GM23338 (cell line): Measurements from ENCODE around the gene NCAPD2. TPM values are rescaled to one million over a fixed set of nuclear protein-coding genes. Genes with fewer than 3 reads are reported as not detected.

Experiments
- ATAC-seq: fragments of 200-7000 bp; cut with Tn5 transposase; 3 replicates; pipeline ENCODE4 v1.9.1; 2020
- DNase-seq: peaks from one replicate; pipeline ENCODE4 v3.0.0-alpha.2; 2015; ENCODE audit warnings: low spot score
- H2AFZ ChIP-seq: fragments of 200-600 bp; sonication (generic); 2 replicates; pipeline ENCODE4 v1.8.0; 2016; ENCODE audit warnings: antibody characterized with exemption, mild to moderate bottlenecking, moderate library complexity
- H3F3A ChIP-seq: fragments of 200-600 bp; sonication (generic); replicated peaks from 2 replicates; pipeline ENCODE4 v1.8.0; 2017; ENCODE audit warnings: antibody characterized with exemption, mixed run types, low read depth
- H3K27ac ChIP-seq: fragments of 200-600 bp; sonication (generic); 2 replicates; pipeline ENCODE4 v1.6.1; 2016; ENCODE audit warnings: low read depth
- H3K27me3 ChIP-seq: fragments of 200-600 bp; sonication (generic); 2 replicates; pipeline ENCODE4 v1.8.0; 2016; ENCODE audit warnings: mild to moderate bottlenecking, mixed run types, moderate library complexity; ENCODE audit not compliant: insufficient read depth
- H3K36me3 ChIP-seq: fragments of 200-600 bp; sonication (generic); 2 replicates; pipeline ENCODE4 v1.8.0; 2016; ENCODE audit warnings: mild to moderate bottlenecking; ENCODE audit not compliant: insufficient read depth
- H3K4me1 ChIP-seq: fragments of 200-600 bp; sonication (generic); 2 replicates; pipeline ENCODE4 v1.8.0; 2016; ENCODE audit warnings: mild to moderate bottlenecking, moderate library complexity; ENCODE audit not compliant: insufficient read depth
- H3K4me2 ChIP-seq: fragments of 200-600 bp; sonication (generic); 2 replicates; pipeline ENCODE4 v1.7.1; 2017; ENCODE audit warnings: mixed run types
- H3K4me3 ChIP-seq: fragments of 200-600 bp; sonication (generic); 2 replicates; pipeline ENCODE4 v1.6.1; 2016; ENCODE audit warnings: mixed run types
- H3K79me2 ChIP-seq: fragments of 200-600 bp; sonication (generic); replicated peaks from 2 replicates; pipeline ENCODE4 v1.8.0; 2017; ENCODE audit warnings: mild to moderate bottlenecking; ENCODE audit not compliant: insufficient read depth
- H3K9me2 ChIP-seq: fragments of 200-600 bp; sonication (generic); 2 replicates; pipeline ENCODE4 v1.8.0; 2017; ENCODE audit not compliant: insufficient read depth
- H4K20me1 ChIP-seq: fragments of 200-600 bp; sonication (generic); replicated peaks from 2 replicates; pipeline ENCODE4 v1.8.0; 2017; ENCODE audit warnings: mild to moderate bottlenecking; ENCODE audit not compliant: insufficient read depth
- H3K27ac Mint-ChIP-seq: 2 replicates; pipeline ENCODE4 v1.8.0; 2020; ENCODE audit warnings: inconsistent platforms, mild to moderate bottlenecking, moderate library complexity, mixed read lengths
- H3K27me3 Mint-ChIP-seq: 3 replicates; pipeline ENCODE4 v1.8.0; 2022; ENCODE audit warnings: low read depth, mild to moderate bottlenecking, moderate library complexity, mixed read lengths, inconsistent platforms; ENCODE audit not compliant: insufficient read depth, poor library complexity
- H3K36me3 Mint-ChIP-seq: 3 replicates; pipeline ENCODE4 v1.8.0; 2021; ENCODE audit warnings: low read depth, mild to moderate bottlenecking, inconsistent platforms, moderate library complexity, mixed read lengths
- H3K4me1 Mint-ChIP-seq: 3 replicates; pipeline ENCODE4 v1.8.0; 2020; ENCODE audit warnings: mild to moderate bottlenecking, inconsistent platforms, mixed read lengths
- H3K4me3 Mint-ChIP-seq: 3 replicates; pipeline ENCODE4 v1.8.0; 2021; ENCODE audit warnings: moderate library complexity, mild to moderate bottlenecking, inconsistent platforms, mixed read lengths
- H3K9me3 Mint-ChIP-seq: 3 replicates; pipeline ENCODE4 v1.8.0; 2020; ENCODE audit warnings: moderate library complexity, mild to moderate bottlenecking, inconsistent platforms, mixed read lengths
- CREB1 ChIP-seq: fragments of 250-450 bp; sonication (Bioruptor Pico); IDR thresholded peaks from 2 replicates; pipeline ENCODE4 v1.5.0; 2020; ENCODE audit warnings: low read depth, mild to moderate bottlenecking, moderate library complexity
- ETS1 ChIP-seq: IDR thresholded peaks from 2 replicates; pipeline ENCODE4 v1.6.1; 2016; ENCODE audit warnings: antibody characterized with exemption
- EZH2 ChIP-seq: fragments of 200-600 bp; sonication (generic); IDR thresholded peaks from one replicate; pipeline ENCODE4 v1.8.0; 2017; ENCODE audit warnings: antibody characterized with exemption, mild to moderate bottlenecking, low read depth; ENCODE audit not compliant: unreplicated experiment
- EZH2phosphoT487 ChIP-seq: fragments of 200-600 bp; sonication (generic); IDR thresholded peaks from one replicate; pipeline ENCODE4 v1.8.1; 2018; ENCODE audit warnings: antibody characterized with exemption; ENCODE audit not compliant: unreplicated experiment
- JUNB ChIP-seq: IDR thresholded peaks from one replicate; pipeline ENCODE4 v1.6.1; 2016; ENCODE audit warnings: antibody characterized with exemption; ENCODE audit not compliant: unreplicated experiment
- NANOG ChIP-seq: IDR thresholded peaks from 2 replicates; pipeline ENCODE4 v1.6.1; 2016; ENCODE audit warnings: antibody characterized with exemption, borderline replicate concordance
- POLR2AphosphoS5 ChIP-seq: IDR thresholded peaks from 2 replicates; pipeline ENCODE4 v1.6.1; 2016; ENCODE audit warnings: antibody characterized with exemption, low read depth
- STAT1 ChIP-seq: IDR thresholded peaks from one replicate; pipeline ENCODE4 v1.6.1; 2016; ENCODE audit warnings: antibody characterized with exemption; ENCODE audit not compliant: unreplicated experiment
- ZNF114 ChIP-seq: fragments of 250-450 bp; sonication (Bioruptor Pico); IDR thresholded peaks from 2 replicates; pipeline ENCODE4 v1.5.0; 2020; ENCODE audit warnings: mild to moderate bottlenecking, moderate library complexity
- ZNF331 ChIP-seq: fragments of 250-450 bp; sonication (Bioruptor Pico); IDR thresholded peaks from 2 replicates; pipeline ENCODE4 v1.5.0; 2020; ENCODE audit warnings: low read depth, mild to moderate bottlenecking, moderate library complexity
- polyA plus RNA-seq: library from polyadenylated mRNA; unstranded; fragments of >200 nt; fragmentation: Nextera tagmentation; extraction: Ambion mirVana; gene quantifications from 2 replicates; pipeline ENCODE4 v1.2.1, GENCODE V29; 2016
- total RNA-seq: library from RNA; depleted of rRNA; stranded (reverse); fragments of >200 nt; shearing (Covaris generic); gene quantifications from 2 replicates; pipeline ENCODE4 v1.2.3, GENCODE V29; 2014
- TF ChIP-seq, protein P1 (sequence below), 2 experiments: fragments of 200-600 bp in 1 of 2; sonication (generic) in 1 of 2; conservative IDR thresholded peaks; 2 replicates each; pipeline versions ENCODE4 v1.5.1 to v1.6.1; 2016 to 2017; ENCODE audit warnings: antibody characterized with exemption in 2 of 2, low read depth in 2 of 2, mild to moderate bottlenecking in 2 of 2, moderate library complexity in 1 of 2
- TF ChIP-seq, protein P2 (sequence below): fragments of 250-450 bp; sonication (Bioruptor Pico); IDR thresholded peaks from 2 replicates; pipeline ENCODE4 v1.5.0; 2020; ENCODE audit warnings: mild to moderate bottlenecking, moderate library complexity
- TF ChIP-seq, protein P3 (sequence below): IDR thresholded peaks from one replicate; pipeline ENCODE4 v1.6.1; 2018; ENCODE audit warnings: antibody characterized with exemption; ENCODE audit not compliant: unreplicated experiment

NCAPD2 gene
- total and polyA plus RNA-seq, 2 experiments from 2014 or later: 34.2 to 217 TPM

- Histone ChIP-seq H2AFZ (no peak overlapping the region), H3K79me2 (peaks cover 25% of the 10 kb centered on the region), H4K20me1 (peaks cover 19% of the 10 kb centered on the region; the same call in 1 of the 2 replicates), H3K36me3 (peaks cover 9% of the 10 kb centered on the region), H3K27ac (no peak overlapping the region), H3K4me1 (peaks cover 3% of the 10 kb centered on the region; the same call in 1 of the 2 replicates), H3F3A (0 out of 2 replicates have a peak, but pooled peaks cover 3% of the 10 kb centered on the region), H3K4me3 (no peak overlapping the region), H3K9me2 (no peaks in the 10 kb centered on the region), H3K27me3 (no peaks in the 10 kb centered on the region), H3K4me2 (no peak overlapping the region)
- TF ChIP-seq, protein P1, sequence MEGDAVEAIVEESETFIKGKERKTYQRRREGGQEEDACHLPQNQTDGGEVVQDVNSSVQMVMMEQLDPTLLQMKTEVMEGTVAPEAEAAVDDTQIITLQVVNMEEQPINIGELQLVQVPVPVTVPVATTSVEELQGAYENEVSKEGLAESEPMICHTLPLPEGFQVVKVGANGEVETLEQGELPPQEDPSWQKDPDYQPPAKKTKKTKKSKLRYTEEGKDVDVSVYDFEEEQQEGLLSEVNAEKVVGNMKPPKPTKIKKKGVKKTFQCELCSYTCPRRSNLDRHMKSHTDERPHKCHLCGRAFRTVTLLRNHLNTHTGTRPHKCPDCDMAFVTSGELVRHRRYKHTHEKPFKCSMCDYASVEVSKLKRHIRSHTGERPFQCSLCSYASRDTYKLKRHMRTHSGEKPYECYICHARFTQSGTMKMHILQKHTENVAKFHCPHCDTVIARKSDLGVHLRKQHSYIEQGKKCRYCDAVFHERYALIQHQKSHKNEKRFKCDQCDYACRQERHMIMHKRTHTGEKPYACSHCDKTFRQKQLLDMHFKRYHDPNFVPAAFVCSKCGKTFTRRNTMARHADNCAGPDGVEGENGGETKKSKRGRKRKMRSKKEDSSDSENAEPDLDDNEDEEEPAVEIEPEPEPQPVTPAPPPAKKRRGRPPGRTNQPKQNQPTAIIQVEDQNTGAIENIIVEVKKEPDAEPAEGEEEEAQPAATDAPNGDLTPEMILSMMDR (conservative IDR thresholded peaks at IDR 0.05; ENCODE audit: low read depth in 2 of 2): no peak
- TF ChIP-seq JUNB (no peak), POLR2AphosphoS5 (no peak), EZH2 (no peak), ZNF331 (CRISPR knock-in tag) (no peak), CREB1 (CRISPR knock-in tag) (no peak), ETS1 (no peak), STAT1 (no peak), EZH2phosphoT487 (no peak), ZNF114 (CRISPR knock-in tag) (no peak), NANOG (no peak)
- TF ChIP-seq, protein P2, sequence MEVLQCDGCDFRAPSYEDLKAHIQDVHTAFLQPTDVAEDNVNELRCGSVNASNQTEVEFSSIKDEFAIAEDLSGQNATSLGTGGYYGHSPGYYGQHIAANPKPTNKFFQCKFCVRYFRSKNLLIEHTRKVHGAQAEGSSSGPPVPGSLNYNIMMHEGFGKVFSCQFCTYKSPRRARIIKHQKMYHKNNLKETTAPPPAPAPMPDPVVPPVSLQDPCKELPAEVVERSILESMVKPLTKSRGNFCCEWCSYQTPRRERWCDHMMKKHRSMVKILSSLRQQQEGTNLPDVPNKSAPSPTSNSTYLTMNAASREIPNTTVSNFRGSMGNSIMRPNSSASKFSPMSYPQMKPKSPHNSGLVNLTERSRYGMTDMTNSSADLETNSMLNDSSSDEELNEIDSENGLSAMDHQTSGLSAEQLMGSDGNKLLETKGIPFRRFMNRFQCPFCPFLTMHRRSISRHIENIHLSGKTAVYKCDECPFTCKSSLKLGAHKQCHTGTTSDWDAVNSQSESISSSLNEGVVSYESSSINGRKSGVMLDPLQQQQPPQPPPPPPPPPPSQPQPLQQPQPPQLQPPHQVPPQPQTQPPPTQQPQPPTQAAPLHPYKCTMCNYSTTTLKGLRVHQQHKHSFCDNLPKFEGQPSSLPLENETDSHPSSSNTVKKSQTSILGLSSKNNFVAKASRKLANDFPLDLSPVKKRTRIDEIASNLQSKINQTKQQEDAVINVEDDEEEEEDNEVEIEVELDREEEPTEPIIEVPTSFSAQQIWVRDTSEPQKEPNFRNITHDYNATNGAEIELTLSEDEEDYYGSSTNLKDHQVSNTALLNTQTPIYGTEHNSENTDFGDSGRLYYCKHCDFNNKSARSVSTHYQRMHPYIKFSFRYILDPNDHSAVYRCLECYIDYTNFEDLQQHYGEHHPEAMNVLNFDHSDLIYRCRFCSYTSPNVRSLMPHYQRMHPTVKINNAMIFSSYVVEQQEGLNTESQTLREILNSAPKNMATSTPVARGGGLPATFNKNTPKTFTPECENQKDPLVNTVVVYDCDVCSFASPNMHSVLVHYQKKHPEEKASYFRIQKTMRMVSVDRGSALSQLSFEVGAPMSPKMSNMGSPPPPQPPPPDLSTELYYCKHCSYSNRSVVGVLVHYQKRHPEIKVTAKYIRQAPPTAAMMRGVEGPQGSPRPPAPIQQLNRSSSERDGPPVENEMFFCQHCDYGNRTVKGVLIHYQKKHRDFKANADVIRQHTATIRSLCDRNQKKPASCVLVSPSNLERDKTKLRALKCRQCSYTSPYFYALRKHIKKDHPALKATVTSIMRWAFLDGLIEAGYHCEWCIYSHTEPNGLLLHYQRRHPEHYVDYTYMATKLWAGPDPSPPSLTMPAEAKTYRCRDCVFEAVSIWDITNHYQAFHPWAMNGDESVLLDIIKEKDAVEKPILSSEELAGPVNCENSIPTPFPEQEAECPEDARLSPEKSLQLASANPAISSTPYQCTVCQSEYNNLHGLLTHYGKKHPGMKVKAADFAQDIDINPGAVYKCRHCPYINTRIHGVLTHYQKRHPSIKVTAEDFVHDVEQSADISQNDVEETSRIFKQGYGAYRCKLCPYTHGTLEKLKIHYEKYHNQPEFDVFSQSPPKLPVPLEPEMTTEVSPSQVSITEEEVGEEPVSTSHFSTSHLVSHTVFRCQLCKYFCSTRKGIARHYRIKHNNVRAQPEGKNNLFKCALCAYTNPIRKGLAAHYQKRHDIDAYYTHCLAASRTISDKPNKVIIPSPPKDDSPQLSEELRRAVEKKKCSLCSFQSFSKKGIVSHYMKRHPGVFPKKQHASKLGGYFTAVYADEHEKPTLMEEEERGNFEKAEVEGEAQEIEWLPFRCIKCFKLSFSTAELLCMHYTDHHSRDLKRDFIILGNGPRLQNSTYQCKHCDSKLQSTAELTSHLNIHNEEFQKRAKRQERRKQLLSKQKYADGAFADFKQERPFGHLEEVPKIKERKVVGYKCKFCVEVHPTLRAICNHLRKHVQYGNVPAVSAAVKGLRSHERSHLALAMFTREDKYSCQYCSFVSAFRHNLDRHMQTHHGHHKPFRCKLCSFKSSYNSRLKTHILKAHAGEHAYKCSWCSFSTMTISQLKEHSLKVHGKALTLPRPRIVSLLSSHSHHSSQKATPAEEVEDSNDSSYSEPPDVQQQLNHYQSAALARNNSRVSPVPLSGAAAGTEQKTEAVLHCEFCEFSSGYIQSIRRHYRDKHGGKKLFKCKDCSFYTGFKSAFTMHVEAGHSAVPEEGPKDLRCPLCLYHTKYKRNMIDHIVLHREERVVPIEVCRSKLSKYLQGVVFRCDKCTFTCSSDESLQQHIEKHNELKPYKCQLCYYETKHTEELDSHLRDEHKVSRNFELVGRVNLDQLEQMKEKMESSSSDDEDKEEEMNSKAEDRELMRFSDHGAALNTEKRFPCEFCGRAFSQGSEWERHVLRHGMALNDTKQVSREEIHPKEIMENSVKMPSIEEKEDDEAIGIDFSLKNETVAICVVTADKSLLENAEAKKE (CRISPR knock-in tag): no peak
- TF ChIP-seq, protein P3, sequence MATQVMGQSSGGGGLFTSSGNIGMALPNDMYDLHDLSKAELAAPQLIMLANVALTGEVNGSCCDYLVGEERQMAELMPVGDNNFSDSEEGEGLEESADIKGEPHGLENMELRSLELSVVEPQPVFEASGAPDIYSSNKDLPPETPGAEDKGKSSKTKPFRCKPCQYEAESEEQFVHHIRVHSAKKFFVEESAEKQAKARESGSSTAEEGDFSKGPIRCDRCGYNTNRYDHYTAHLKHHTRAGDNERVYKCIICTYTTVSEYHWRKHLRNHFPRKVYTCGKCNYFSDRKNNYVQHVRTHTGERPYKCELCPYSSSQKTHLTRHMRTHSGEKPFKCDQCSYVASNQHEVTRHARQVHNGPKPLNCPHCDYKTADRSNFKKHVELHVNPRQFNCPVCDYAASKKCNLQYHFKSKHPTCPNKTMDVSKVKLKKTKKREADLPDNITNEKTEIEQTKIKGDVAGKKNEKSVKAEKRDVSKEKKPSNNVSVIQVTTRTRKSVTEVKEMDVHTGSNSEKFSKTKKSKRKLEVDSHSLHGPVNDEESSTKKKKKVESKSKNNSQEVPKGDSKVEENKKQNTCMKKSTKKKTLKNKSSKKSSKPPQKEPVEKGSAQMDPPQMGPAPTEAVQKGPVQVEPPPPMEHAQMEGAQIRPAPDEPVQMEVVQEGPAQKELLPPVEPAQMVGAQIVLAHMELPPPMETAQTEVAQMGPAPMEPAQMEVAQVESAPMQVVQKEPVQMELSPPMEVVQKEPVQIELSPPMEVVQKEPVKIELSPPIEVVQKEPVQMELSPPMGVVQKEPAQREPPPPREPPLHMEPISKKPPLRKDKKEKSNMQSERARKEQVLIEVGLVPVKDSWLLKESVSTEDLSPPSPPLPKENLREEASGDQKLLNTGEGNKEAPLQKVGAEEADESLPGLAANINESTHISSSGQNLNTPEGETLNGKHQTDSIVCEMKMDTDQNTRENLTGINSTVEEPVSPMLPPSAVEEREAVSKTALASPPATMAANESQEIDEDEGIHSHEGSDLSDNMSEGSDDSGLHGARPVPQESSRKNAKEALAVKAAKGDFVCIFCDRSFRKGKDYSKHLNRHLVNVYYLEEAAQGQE: no peak
- Mint-ChIP-seq H3K36me3 (peaks cover 46% of the 10 kb centered on the region), H3K27me3 (peaks cover 10% of the 10 kb centered on the region), H3K27ac (peak overlapping the region; percentile 1; the same call in 1 of the 2 replicates), H3K4me1 (peaks cover 26% of the 10 kb centered on the region), H3K9me3 (no peaks in the 10 kb centered on the region), H3K4me3 (peak overlapping the region; percentile 3; the same call in 1 of the 3 replicates)
- ATAC-seq (no peak), DNase-seq (no peak)
Measured at GRCh38 chr12:6548966-6549683, 55.2 kb downstream of the NCAPD2 start.
